ENCODE data around the gene ANKRD29. TPM values are rescaled to one million over a fixed set of nuclear protein-coding genes. Genes with fewer than 3 reads are reported as not detected.

ANKRD29 gene
- total and polyA plus RNA-seq, 10 of the 15 experiments (the other 5 are each of a cell fraction or from before 2014, with no cell fraction given), result 0.53 to 9.2 (median 1.6) TPM

DNA sequence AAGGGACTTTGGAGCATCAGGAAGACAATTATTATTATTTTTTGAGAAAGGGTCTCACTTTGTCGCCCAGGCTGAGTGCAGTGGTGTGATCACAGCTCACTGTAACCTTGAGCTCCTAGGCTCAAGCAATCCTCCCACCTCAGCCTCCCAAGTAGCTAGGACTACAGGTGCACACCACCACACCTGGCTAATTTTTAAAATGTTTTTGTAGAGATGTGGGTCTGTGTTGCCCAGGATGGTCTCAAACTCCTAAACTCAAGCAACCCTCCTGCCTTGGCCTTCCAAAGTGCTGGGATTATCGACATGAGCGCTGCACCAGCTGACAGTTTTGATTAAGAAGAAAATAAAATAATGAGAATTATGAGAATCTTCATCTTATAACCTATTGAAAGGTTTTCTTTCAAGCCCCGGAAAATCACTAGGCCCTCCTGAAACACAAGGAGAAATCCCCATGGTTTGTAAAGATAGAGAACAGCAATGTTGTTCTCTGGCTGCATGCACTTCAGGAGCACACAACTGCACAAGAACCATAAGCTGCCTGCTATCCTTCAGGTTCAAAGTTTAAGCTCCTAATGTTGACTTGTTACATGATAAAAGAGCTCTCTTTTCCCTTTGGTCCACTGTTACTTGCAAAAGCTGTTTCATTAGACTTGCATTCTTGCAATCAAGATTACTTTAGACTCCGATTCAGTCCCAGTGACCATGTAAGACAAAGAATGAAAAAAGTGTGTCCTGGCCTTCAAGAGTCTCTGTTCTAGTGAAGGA, 93.2 kb downstream of the ANKRD29 start:
- H3K4me1 ChIP-seq (ENCODE audit: control insufficient read depth, insufficient read depth, low read length), result peaks cover 7% of the 10 kb centered on the region
- no peak overlapping the region for H3K9ac ChIP-seq (ENCODE audit: control insufficient read depth, insufficient read depth, low read length)
- WGBS (ENCODE audit: insufficient coverage, insufficient replicate concordance, low lambda C conversion rate, missing lambda C conversion rate), result 98% methylated on average over 5 of the region's 5 CpGs
- ATAC-seq (no peak), DNase-seq (ENCODE audit: low read depth, low spot score) (no peak), FAIRE-seq (no peak)
- ChIA-PET RAD21 (ENCODE audit: unreplicated experiment) (no interaction called here), SMC1A (ENCODE audit: uncharacterized antibody, unreplicated experiment) (interaction anchor here (0.5 to 2.3 kb wide), 4 partner anchors 12 to 74 kb away, joined by 3 to 9 read pairs (median 4); no protein-coding TSS in a partner anchor), POLR2A (interaction anchor here (0.6 to 1.1 kb wide), 2 partner anchors 12 to 16 kb away, joined by 3 read pairs; no protein-coding TSS in a partner anchor), CTCF (interaction anchor here (1.0 to 1.5 kb wide), 3 partner anchors 13 to 158 kb away, joined by 3 to 4 read pairs (median 3); no protein-coding TSS in a partner anchor)
- intact Hi-C loops (cut with micrococcal nuclease; ENCODE audit: unreplicated experiment) (no loop called here), in situ Hi-C loops (cut with MboI) (no loop called here)
- BruUV-seq (replicated peaks), result no TSS peak
- H2AFZ ChIP-seq (ENCODE audit: control insufficient read depth, low read depth, low read length), result no peak overlapping the region
- peaks cover 5 to 22% of the 10 kb centered on the region in 2 experiments for H3K36me3 ChIP-seq (ENCODE audit: control insufficient read depth in 2 of 2, insufficient read depth in 2 of 2, low read length in 1 of 2)
- no peak overlapping the region for H3K4me3 ChIP-seq
- no peak overlapping the region for H3K27ac ChIP-seq (ENCODE audit: control insufficient read depth, insufficient read depth)
- H3K4me2 ChIP-seq (ENCODE audit: control insufficient read depth, insufficient read depth), result no peak overlapping the region
- TF ChIP-seq CBX5 (IDR thresholded peaks at IDR 0.05; ENCODE audit: low read depth) (no peak), SMAD1 (IDR thresholded peaks at IDR 0.05; ENCODE audit: low read depth, partially characterized antibody) (no peak), RB1 (IDR thresholded peaks at IDR 0.05; ENCODE audit: borderline replicate concordance) (no peak), HDAC2 (IDR thresholded peaks at IDR 0.05) (no peak), FOS (IDR thresholded peaks at IDR 0.05; ENCODE audit: borderline replicate concordance, extremely low read depth, insufficient read length) (no peak), NFXL1 (IDR thresholded peaks at IDR 0.05; ENCODE audit: borderline replicate concordance) (no peak), ZZZ3 (IDR thresholded peaks at IDR 0.05; ENCODE audit: control insufficient read depth, insufficient read length, low read depth) (no peak), ZNF217 (IDR thresholded peaks at IDR 0.05) (no peak), SMARCA5 (IDR thresholded peaks at IDR 0.05) (no peak), ZNF207 (IDR thresholded peaks at IDR 0.05; ENCODE audit: borderline replicate concordance) (no peak), E4F1 (IDR thresholded peaks at IDR 0.05; ENCODE audit: borderline replicate concordance, partially characterized antibody) (no peak), CHD1 (IDR thresholded peaks at IDR 0.05; ENCODE audit: low read depth, low read length) (no peak), MTA3 (IDR thresholded peaks at IDR 0.05; ENCODE audit: borderline replicate concordance, low read length) (no peak)
- TF ChIP-seq, protein P1, sequence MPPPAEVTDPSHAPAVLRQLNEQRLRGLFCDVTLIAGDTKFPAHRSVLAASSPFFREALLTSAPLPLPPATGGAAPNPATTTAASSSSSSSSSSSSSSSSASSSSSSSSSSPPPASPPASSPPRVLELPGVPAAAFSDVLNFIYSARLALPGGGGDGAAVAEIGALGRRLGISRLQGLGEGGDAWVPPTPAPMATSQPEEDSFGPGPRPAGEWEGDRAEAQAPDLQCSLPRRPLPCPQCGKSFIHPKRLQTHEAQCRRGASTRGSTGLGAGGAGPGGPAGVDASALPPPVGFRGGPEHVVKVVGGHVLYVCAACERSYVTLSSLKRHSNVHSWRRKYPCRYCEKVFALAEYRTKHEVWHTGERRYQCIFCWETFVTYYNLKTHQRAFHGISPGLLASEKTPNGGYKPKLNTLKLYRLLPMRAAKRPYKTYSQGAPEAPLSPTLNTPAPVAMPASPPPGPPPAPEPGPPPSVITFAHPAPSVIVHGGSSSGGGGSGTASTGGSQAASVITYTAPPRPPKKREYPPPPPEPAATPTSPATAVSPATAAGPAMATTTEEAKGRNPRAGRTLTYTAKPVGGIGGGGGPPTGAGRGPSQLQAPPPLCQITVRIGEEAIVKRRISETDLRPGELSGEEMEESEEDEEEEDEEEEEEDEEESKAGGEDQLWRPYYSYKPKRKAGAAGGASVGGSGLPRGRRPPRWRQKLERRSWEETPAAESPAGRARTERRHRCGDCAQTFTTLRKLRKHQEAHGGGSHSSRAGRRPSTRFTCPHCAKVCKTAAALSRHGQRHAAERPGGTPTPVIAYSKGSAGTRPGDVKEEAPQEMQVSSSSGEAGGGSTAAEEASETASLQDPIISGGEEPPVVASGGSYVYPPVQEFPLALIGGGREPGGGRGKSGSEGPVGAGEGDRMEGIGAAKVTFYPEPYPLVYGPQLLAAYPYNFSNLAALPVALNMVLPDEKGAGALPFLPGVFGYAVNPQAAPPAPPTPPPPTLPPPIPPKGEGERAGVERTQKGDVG (CRISPR knock-in tag; IDR thresholded peaks at IDR 0.05), result no peak
- no peaks in the 10 kb centered on the region; the same call in 1 of the 2 replicates for H3K79me2 ChIP-seq (ENCODE audit: control insufficient read depth, insufficient read depth, low read length)
- no peaks in the 10 kb centered on the region for H4K20me1 ChIP-seq (ENCODE audit: control insufficient read depth, insufficient read depth)
- no peaks in the 10 kb centered on the region for H3K9me3 ChIP-seq (replicated peaks; ENCODE audit: control insufficient read depth, insufficient read depth, low read length)
- H3K27me3 ChIP-seq (replicated peaks in 1 of 2; ENCODE audit: control insufficient read depth in 2 of 2, insufficient read depth in 2 of 2, low read length in 1 of 2), result no peaks in the 10 kb centered on the region
